OCI-LY7 (cell line): ENCODE results near the gene OTP.

Source experiments
- EZH2phosphoT487 ChIP-seq: fragments of 200-600 bp; sonication (generic); IDR thresholded peaks from 2 replicates; pipeline ENCODE4 v1.6.1; 2018; ENCODE audit warnings: low read depth, borderline replicate concordance, mild to moderate bottlenecking, mixed run types, antibody characterized with exemption, low read length, moderate library complexity, mixed read lengths
- TF ChIP-seq, protein P1 (sequence below): fragments of 200-600 bp; sonication (generic); conservative IDR thresholded peaks from 2 replicates; pipeline ENCODE4 v1.5.1; 2014; ENCODE audit warnings: mild to moderate bottlenecking, antibody characterized with exemption, low read length, moderate library complexity, mixed read lengths

- TF ChIP-seq, protein P1, sequence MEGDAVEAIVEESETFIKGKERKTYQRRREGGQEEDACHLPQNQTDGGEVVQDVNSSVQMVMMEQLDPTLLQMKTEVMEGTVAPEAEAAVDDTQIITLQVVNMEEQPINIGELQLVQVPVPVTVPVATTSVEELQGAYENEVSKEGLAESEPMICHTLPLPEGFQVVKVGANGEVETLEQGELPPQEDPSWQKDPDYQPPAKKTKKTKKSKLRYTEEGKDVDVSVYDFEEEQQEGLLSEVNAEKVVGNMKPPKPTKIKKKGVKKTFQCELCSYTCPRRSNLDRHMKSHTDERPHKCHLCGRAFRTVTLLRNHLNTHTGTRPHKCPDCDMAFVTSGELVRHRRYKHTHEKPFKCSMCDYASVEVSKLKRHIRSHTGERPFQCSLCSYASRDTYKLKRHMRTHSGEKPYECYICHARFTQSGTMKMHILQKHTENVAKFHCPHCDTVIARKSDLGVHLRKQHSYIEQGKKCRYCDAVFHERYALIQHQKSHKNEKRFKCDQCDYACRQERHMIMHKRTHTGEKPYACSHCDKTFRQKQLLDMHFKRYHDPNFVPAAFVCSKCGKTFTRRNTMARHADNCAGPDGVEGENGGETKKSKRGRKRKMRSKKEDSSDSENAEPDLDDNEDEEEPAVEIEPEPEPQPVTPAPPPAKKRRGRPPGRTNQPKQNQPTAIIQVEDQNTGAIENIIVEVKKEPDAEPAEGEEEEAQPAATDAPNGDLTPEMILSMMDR, result no peak
- no peak for TF ChIP-seq EZH2phosphoT487
These were observed 44.7 kb upstream of the OTP start for GRCh38 chr5:77683171-77683732.
